ENCODE measurements around the gene BAX. TPM values are rescaled to one million over a fixed set of nuclear protein-coding genes. Genes with fewer than 3 reads are reported as not detected.

Gene BAX
- total and polyA plus RNA-seq, 2 of the 4 experiments (the other 2 are of a cell fraction) = 23.3 to 169 TPM

DNA sequence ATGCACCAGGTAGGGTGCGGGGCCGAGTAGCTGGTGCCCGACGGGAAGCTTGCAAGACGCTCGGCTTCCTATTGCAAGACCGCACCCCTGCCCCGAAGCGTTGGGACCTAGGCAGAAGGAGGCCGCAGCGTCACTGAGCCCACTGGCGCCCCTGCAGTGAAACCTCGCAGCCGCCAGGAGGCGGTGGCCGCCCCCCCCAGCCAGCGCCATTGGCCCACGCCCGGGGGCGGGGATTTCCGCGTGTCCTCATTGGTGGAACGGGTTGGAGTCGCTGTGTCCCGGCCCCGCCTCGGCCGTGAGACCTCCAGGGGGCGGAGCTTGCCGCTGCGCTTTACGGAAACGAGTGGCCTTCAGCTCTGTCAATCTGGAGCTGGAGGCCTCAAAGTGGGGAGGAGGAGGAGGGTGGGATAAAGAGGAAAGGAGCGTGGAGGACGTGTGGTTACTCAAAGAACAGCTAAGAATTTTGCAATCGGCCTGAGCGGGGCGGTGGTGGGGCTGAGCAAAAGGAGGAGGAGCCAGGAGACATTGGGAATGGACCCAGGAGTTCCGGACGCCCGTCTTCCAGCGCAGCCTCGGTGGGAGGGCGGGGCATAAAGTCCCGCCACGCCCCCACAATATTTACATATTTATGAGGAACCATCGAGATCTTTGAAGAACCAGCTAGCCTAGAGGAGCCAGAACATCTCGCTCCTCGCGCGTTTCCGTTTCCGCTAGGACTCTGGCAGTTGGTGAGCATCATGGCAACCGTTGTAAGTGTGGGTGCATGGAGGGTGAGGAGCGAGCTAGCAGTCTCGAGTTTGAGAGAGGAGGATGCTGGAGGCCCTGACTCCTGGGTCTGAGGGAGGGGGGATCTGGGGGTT is 38.7 kb downstream of the BAX start, which contains the start of the genes GYS1 and RUVBL2:
GYS1 (minus strand) TSS at position 135 of the 860 bp plus-strand sequence. CDS start 197 bp downstream, outside the sequence.
RUVBL2 (plus strand) TSS at position 713 of the 860 bp plus-strand sequence; CDS start at position 738, 25 bp downstream.
- H2AK9ac ChIP-seq (replicated peaks; ENCODE audit: low read depth, low read length, poor library complexity) = peak within 1 kb of the TSS; percentile 95
- peak within 1 kb of the TSS; percentile 68 for H3K56ac ChIP-seq (ENCODE audit: extremely low read depth, insufficient read depth, low read length)
- intact Hi-C loops (cut with micrococcal nuclease) (loop anchor here (5.0 to 10.0 kb wide), 3 partner anchors 64 to 211 kb away; partner anchors contain the start of genes CGB7 and KCNA7), in situ Hi-C loops (cut with MboI; ENCODE audit: low sequenced_read_pairs) (no loop called here), dilution Hi-C loops (cut with HindIII; ENCODE audit: low sequenced_read_pairs, unreplicated experiment) (no loop called here)
- H4K5ac ChIP-seq (ENCODE audit: low read depth, low read length) = peak within 1 kb of the TSS; percentile 41; the same call in 1 of the 2 replicates
- H2AK5ac ChIP-seq (ENCODE audit: low read depth, low read length) = peak within 1 kb of the TSS; percentile 93
- peak; percentile 99 for DNase-seq
- H4K91ac ChIP-seq (ENCODE audit: insufficient read depth, low read depth, low read length) = peak within 1 kb of the TSS; percentile 91
- H2BK20ac ChIP-seq (ENCODE audit: low read depth, low read length) = no peak within 1 kb of the TSS
- H3K23ac ChIP-seq (ENCODE audit: low read depth, low read length) = peak within 1 kb of the TSS; percentile 94
- H3K4me2 ChIP-seq (ENCODE audit: low read depth, low read length) = peak within 1 kb of the TSS; percentile 98
- peak within 1 kb of the TSS; percentile 54; the same call in 1 of the 2 replicates for H2BK120ac ChIP-seq (ENCODE audit: low read depth, low read length)
- 0 out of 2 replicates have a peak, but pooled peaks cover 3% of the 10 kb centered on the region for H3K9me1 ChIP-seq (ENCODE audit: insufficient read depth, low read length)
- peak within 1 kb of the TSS; percentile 77 for H2BK5ac ChIP-seq (ENCODE audit: low read depth, low read length, poor library complexity, severe bottlenecking)
- H3K27ac ChIP-seq (ENCODE audit: insufficient read depth, low read length) = peak within 1 kb of the TSS; percentile 85
- H3K18ac ChIP-seq (ENCODE audit: low read depth, low read length) = peak within 1 kb of the TSS; percentile 35
- H3K9ac ChIP-seq (ENCODE audit: low read depth, low read length) = peak within 1 kb of the TSS; percentile 92
- H3K9me3 ChIP-seq (ENCODE audit: control insufficient read depth, insufficient read depth, low read length) = no peaks in the 10 kb centered on the region
- peaks cover 12% of the 10 kb centered on the region for H3K4me1 ChIP-seq (ENCODE audit: control insufficient read depth, insufficient read depth, low read length)
- H3K4me3 ChIP-seq (ENCODE audit: insufficient read depth, low read depth, low read length) = peak within 1 kb of the TSS; percentile 78
- H2BK15ac ChIP-seq (ENCODE audit: low read depth, low read length) = peak within 1 kb of the TSS; percentile 12; the same call in 1 of the 3 replicates
- CTCF ChIA-PET = interaction anchor here (0.6 to 1.9 kb wide), 17 partner anchors 10 to 277 kb away, joined by 3 to 9 read pairs (median 4); no protein-coding TSS in a partner anchor
- peaks cover 16 to 73% of the 10 kb centered on the region in 2 experiments for H3K79me1 ChIP-seq (ENCODE audit: low read depth in 1 of 2, low read length in 2 of 2)
- H3K36me3 ChIP-seq (ENCODE audit: control insufficient read depth, insufficient read depth, low read length) = peaks cover 12% of the 10 kb centered on the region
- POLR2A ChIA-PET (ENCODE audit: unreplicated experiment) = interaction anchor here (0.9 kb wide), 1 partner anchor 118 kb away, joined by 3 read pairs; no protein-coding TSS in a partner anchor
- WGBS, 2 experiments (ENCODE audit: extremely low coverage in 2 of 2, insufficient read length in 1 of 2) = 0% methylated on average over 16 of the region's 56 CpGs; no CpG with 5 or more reads in 1 of the 2 experiments
- peak within 1 kb of the TSS; percentile 93 for H3K4ac ChIP-seq (ENCODE audit: low read depth, low read length)
- BruUV-seq (replicated peaks) = no TSS peak
- no peaks in the 10 kb centered on the region for H3K27me3 ChIP-seq (ENCODE audit: control insufficient read depth, insufficient read depth, low read length)
- peak within 1 kb of the TSS; percentile 93 for H3K14ac ChIP-seq (replicated peaks; ENCODE audit: low read depth, low read length)
- peaks cover 27% of the 10 kb centered on the region for H4K20me1 ChIP-seq (ENCODE audit: insufficient read depth, low read length)
- H4K8ac ChIP-seq (ENCODE audit: low read depth in 2 of 2, low read length in 2 of 2) = peak within 1 kb of the TSS; percentile 48 to 75
- H2AFZ ChIP-seq (replicated peaks; ENCODE audit: low read length, poor library complexity) = peak within 1 kb of the TSS; percentile 88
- peak; percentile 93 for ATAC-seq (ENCODE audit: low read depth)
- TF ChIP-seq SMC3 (IDR thresholded peaks at IDR 0.05; ENCODE audit: low read depth, low read length) (peak; percentile 35), CHD1 (IDR thresholded peaks at IDR 0.05; ENCODE audit: low read depth, low read length) (no peak), MAZ (IDR thresholded peaks at IDR 0.05; ENCODE audit: borderline replicate concordance, low read depth, low read length) (peak; percentile 90; the same call in 1 of the 2 replicates), FOS (IDR thresholded peaks at IDR 0.05; ENCODE audit: low read depth, low read length) (no peak; the same call in 1 of the 2 replicates), NFE2L2 (IDR thresholded peaks at IDR 0.05; ENCODE audit: low read depth, low read length) (no peak), MAFK (IDR thresholded peaks at IDR 0.05; ENCODE audit: low read depth, low read length) (no peak), RAD21 (IDR thresholded peaks at IDR 0.05; ENCODE audit: low read length) (0 out of 2 replicates have a peak, but pooled peaks have one; percentile 1), RFX5 (IDR thresholded peaks at IDR 0.05; ENCODE audit: low read depth, low read length) (no peak), POLR2A (IDR thresholded peaks at IDR 0.05; ENCODE audit: low read depth, low read length) (peak; percentile 77), RCOR1 (IDR thresholded peaks at IDR 0.05; ENCODE audit: insufficient replicate concordance, low read length) (no peak)
- TF ChIP-seq, protein P1, sequence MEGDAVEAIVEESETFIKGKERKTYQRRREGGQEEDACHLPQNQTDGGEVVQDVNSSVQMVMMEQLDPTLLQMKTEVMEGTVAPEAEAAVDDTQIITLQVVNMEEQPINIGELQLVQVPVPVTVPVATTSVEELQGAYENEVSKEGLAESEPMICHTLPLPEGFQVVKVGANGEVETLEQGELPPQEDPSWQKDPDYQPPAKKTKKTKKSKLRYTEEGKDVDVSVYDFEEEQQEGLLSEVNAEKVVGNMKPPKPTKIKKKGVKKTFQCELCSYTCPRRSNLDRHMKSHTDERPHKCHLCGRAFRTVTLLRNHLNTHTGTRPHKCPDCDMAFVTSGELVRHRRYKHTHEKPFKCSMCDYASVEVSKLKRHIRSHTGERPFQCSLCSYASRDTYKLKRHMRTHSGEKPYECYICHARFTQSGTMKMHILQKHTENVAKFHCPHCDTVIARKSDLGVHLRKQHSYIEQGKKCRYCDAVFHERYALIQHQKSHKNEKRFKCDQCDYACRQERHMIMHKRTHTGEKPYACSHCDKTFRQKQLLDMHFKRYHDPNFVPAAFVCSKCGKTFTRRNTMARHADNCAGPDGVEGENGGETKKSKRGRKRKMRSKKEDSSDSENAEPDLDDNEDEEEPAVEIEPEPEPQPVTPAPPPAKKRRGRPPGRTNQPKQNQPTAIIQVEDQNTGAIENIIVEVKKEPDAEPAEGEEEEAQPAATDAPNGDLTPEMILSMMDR (conservative IDR thresholded peaks at IDR 0.05; ENCODE audit: low read depth, low read length) = peak; percentile 99
- TF ChIP-seq, protein P2, sequence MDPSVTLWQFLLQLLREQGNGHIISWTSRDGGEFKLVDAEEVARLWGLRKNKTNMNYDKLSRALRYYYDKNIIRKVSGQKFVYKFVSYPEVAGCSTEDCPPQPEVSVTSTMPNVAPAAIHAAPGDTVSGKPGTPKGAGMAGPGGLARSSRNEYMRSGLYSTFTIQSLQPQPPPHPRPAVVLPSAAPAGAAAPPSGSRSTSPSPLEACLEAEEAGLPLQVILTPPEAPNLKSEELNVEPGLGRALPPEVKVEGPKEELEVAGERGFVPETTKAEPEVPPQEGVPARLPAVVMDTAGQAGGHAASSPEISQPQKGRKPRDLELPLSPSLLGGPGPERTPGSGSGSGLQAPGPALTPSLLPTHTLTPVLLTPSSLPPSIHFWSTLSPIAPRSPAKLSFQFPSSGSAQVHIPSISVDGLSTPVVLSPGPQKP (IDR thresholded peaks at IDR 0.05; ENCODE audit: borderline replicate concordance, low read depth, low read length) = no peak
- TF ChIP-seq, protein P3, sequence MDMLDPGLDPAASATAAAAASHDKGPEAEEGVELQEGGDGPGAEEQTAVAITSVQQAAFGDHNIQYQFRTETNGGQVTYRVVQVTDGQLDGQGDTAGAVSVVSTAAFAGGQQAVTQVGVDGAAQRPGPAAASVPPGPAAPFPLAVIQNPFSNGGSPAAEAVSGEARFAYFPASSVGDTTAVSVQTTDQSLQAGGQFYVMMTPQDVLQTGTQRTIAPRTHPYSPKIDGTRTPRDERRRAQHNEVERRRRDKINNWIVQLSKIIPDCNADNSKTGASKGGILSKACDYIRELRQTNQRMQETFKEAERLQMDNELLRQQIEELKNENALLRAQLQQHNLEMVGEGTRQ (IDR thresholded peaks at IDR 0.05; ENCODE audit: low read depth, low read length) = no peak

All from IMR-90 (cell line).